A549 treated with Mapracorat at 1 μM for 4 hours (cell line): ENCODE measurements around the gene LTBP3. TPM values are rescaled to one million over a fixed set of nuclear protein-coding genes. Genes with fewer than 3 reads are reported as not detected.

ENCODE experiments used
- total RNA-seq: library from RNA; stranded (reverse); fragments of 200-300 nt; extraction: Qiagen RNA extraction; gene quantifications from 5 replicates; pipeline ENCODE4 v1.2.3, GENCODE V29; 2022

Gene LTBP3
- total RNA-seq, result 102 to 132 TPM (median 113 TPM) in 5 replicates

GRCh38 chr11:65558002-65558929, at the start of gene LTBP3:
LTBP3 (minus strand) TSS chr11:65558359; CDS start chr11:65557959, 400 bp downstream.

GRCh38 chr11:65595543-65596281, 37.6 kb upstream of the LTBP3 start, which contains the start of gene KCNK7:
KCNK7 (minus strand) TSS chr11:65595800; CDS start chr11:65595772, 28 bp downstream.

GRCh38 chr11:65575568-65576231, 17.5 kb upstream of the LTBP3 start, which contains the start of gene EHBP1L1:
EHBP1L1 (plus strand) TSS chr11:65576053; CDS start chr11:65576303, 250 bp downstream.

GRCh38 chr11:65572356-65573051, 14.3 kb upstream of the LTBP3 start, which contains the start of gene FAM89B:
FAM89B (plus strand) TSS chr11:65572538; CDS start chr11:65572670, 132 bp downstream.

GRCh38 chr11:65569973-65570918, 12.1 kb upstream of the LTBP3 start, which contains the start of gene ZNRD2:
ZNRD2 (plus strand) TSS chr11:65570477; CDS start chr11:65570492, 15 bp downstream.

GRCh38 chr11:65524741-65525545, 33.2 kb downstream of the LTBP3 start, which contains the start of gene SCYL1:
SCYL1 (plus strand) TSS chr11:65525083; CDS start chr11:65525154, 71 bp downstream.

GRCh38 chr11:65498977-65499712, 59.0 kb downstream of the LTBP3 start, which contains the start of gene MALAT1:
MALAT1 (plus strand) TSS chr11:65499045.

Other genes with a start within 250 kb of the LTBP3 start
- 14.6 to 19.3 TPM (median 17.1 TPM) in 5 replicates for gene CDC42EP2, start 243.5 kb downstream of the LTBP3 start, total RNA-seq
- 38.9 to 43.3 TPM (median 39.7 TPM) in 5 replicates for gene DPF2, start 224.5 kb downstream of the LTBP3 start, total RNA-seq
- 0.42 to 0.92 TPM (median 0.82 TPM) in 5 replicates for gene TIGD3, start 203.6 kb downstream of the LTBP3 start, total RNA-seq
- gene SLC25A45, start 175.7 kb downstream of the LTBP3 start, total RNA-seq, result 10.3 to 15.7 TPM (median 13.4 TPM) in 5 replicates
- gene FRMD8, start 171.7 kb downstream of the LTBP3 start, total RNA-seq, result 36.8 to 59.7 TPM (median 56.3 TPM) in 5 replicates
- 138 to 274 TPM (median 186 TPM) in 5 replicates for gene NEAT1, start 135.6 kb downstream of the LTBP3 start, total RNA-seq
- 64.1 to 116 TPM (median 72.7 TPM) in 5 replicates for gene MALAT1, start 59.3 kb downstream of the LTBP3 start, total RNA-seq
- gene SCYL1, start 33.3 kb downstream of the LTBP3 start, total RNA-seq, result 47.1 to 64.1 TPM (median 61.4 TPM) in 5 replicates
- gene ZNRD2, start 12.1 kb upstream of the LTBP3 start, total RNA-seq, result 68.0 to 80.1 TPM (median 75.2 TPM) in 5 replicates
- 28.2 to 52.4 TPM (median 49.1 TPM) in 5 replicates for gene FAM89B, start 14.2 kb upstream of the LTBP3 start, total RNA-seq
- 26.1 to 39.1 TPM (median 36.9 TPM) in 5 replicates for gene EHBP1L1, start 17.7 kb upstream of the LTBP3 start, total RNA-seq
- 0.28 to 1.5 TPM (median 0.86 TPM) in 5 replicates for gene KCNK7, start 37.4 kb upstream of the LTBP3 start, total RNA-seq
- gene MAP3K11, start 55.9 kb upstream of the LTBP3 start, total RNA-seq, result 36.6 to 48.1 TPM (median 46.7 TPM) in 5 replicates
- 25.0 to 37.1 TPM (median 35.4 TPM) in 5 replicates for gene PCNX3, start 57.4 kb upstream of the LTBP3 start, total RNA-seq
- 11.8 to 19.3 TPM (median 17.9 TPM) in 5 replicates for gene SIPA1, start 79.7 kb upstream of the LTBP3 start, total RNA-seq
- 62.9 to 72.5 TPM (median 71.8 TPM) in 5 replicates for gene RELA, start 104.6 kb upstream of the LTBP3 start, total RNA-seq
- 43.8 to 55.4 TPM (median 48.9 TPM) in 5 replicates for gene KAT5, start 153.9 kb upstream of the LTBP3 start, total RNA-seq
- gene RNASEH2C, start 162.4 kb upstream of the LTBP3 start, total RNA-seq, result 20.9 to 52.9 TPM (median 48.6 TPM) in 5 replicates
- 7.6 to 12.1 TPM (median 12.1 TPM) in 5 replicates for gene AP5B1, start 222.6 kb upstream of the LTBP3 start, total RNA-seq
- gene OVOL1, start 228.7 kb upstream of the LTBP3 start, total RNA-seq, result 0.07 to 0.08 TPM in 2 of 5 replicates, not detected in the others